Measurements from ENCODE around the gene SRSF5. TPM values are rescaled to one million over a fixed set of nuclear protein-coding genes. Genes with fewer than 3 reads are reported as not detected.

Gene SRSF5
- total and polyA plus RNA-seq, 2 of the 8 experiments (the other 6 are each of a cell fraction or from before 2014, with no cell fraction given) = 101 to 238 TPM

GRCh38 chr14:69771136-69771535 lies 4.2 kb downstream of the SRSF5 start (continued):
- TF ChIP-seq CBX5 (IDR thresholded peaks at IDR 0.05; ENCODE audit: low read depth, low read length) (no peak), EGR1 (IDR thresholded peaks at IDR 0.05; ENCODE audit: borderline replicate concordance, low read depth, low read length) (no peak), YY1 (IDR thresholded peaks at IDR 0.05; ENCODE audit: low read depth, low read length) (no peak), TAF7 (optimal IDR thresholded peaks at IDR 0.05; ENCODE audit: borderline replicate concordance, low read depth, low read length) (no peak), RNF2 (IDR thresholded peaks at IDR 0.05; ENCODE audit: borderline replicate concordance, low read depth, low read length, missing control alignments, poor library complexity, severe bottlenecking) (no peak), ATF3 (IDR thresholded peaks at IDR 0.05; ENCODE audit: insufficient read depth, low read depth, low read length) (no peak)

Measured in H1 (cell line).